22Rv1 (cell line): ENCODE measurements around the gene CECR2.

ENCODE experiments used
- CTCF ChIP-seq: fragments of 450-650 bp; IDR thresholded peaks from 2 replicates; pipeline ENCODE4 v1.5.1; 2017; ENCODE audit warnings: mild to moderate bottlenecking
- ZFX ChIP-seq: fragments of 450-650 bp; IDR thresholded peaks from 2 replicates; pipeline ENCODE4 v1.6.1; 2017; ENCODE audit warnings: antibody characterized with exemption, borderline replicate concordance

DNA sequence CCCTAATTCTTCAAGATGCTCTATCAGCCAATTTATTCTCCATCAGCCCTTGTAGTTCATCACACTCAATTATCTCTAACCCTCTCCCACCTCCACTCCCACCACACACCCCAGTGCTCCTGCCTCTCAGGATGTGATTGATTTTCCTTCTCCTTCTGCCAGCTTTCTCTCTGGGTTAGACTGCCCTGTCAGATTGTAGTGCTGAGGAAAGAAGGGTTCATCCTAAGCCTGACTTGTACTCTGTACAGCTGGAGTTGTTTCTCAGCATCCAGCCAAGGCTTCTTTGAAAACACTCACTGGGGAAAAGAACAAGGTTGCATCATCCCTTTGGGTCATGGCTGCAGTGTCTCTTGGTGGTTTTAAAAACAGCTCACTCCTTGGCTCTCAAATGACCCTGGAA, 61.2 kb downstream of the CECR2 start:
- TF ChIP-seq CTCF (no peak), ZFX (no peak)
